Naive thymus-derived CD8-positive, alpha-beta T cell (primary cell): ENCODE measurements around the gene SH3BGRL. TPM values are rescaled to one million over a fixed set of nuclear protein-coding genes. Genes with fewer than 3 reads are reported as not detected.

Experiments
- ATAC-seq, 2 donors: fragments of 150-1000 bp; cut with Tn5 transposase in 1 of 2; sonication (Bioruptor Pico), chemical (Tn5 transposase) in 1 of 2; 1 replicate in 1 of 2; 2 replicates in 1 of 2; pipeline ENCODE4 v1.10.0; 2021; ENCODE audit warnings: mild to moderate bottlenecking in 2 of 2, moderate library complexity in 2 of 2
- POLR2A ChIA-PET: fragments of 350-600 bp; sonication (Branson Sonifier 250); formaldehyde crosslinking; loops from one replicate; lab custom pipeline; 2021; ENCODE audit warnings: antibody characterized with exemption; lab: Charles Lee
- DNase-seq, 10 donors: peaks; one replicate each; pipeline versions ENCODE4 v3.0.0 to v3.0.0-alpha.2; 2020 to 2022
- H3K27ac Mint-ChIP-seq, 10 donors: one replicate each; pipeline ENCODE4 v1.8.0; 2020 to 2022; ENCODE audit warnings: mild to moderate bottlenecking in 10 of 10, mixed read lengths in 10 of 10, moderate library complexity in 4 of 10, inconsistent platforms in 1 of 10
- H3K27me3 Mint-ChIP-seq, 5 donors: one replicate each; pipeline ENCODE4 v1.8.0; 2021 to 2022; ENCODE audit warnings: mixed read lengths in 5 of 5
- H3K36me3 Mint-ChIP-seq, 3 donors: one replicate each; pipeline ENCODE4 v1.8.0; 2020 to 2022; ENCODE audit warnings: mixed read lengths in 3 of 3, mild to moderate bottlenecking in 2 of 3, inconsistent platforms in 1 of 3
- H3K4me1 Mint-ChIP-seq, 4 donors: one replicate each; pipeline ENCODE4 v1.8.0; 2021 to 2022; ENCODE audit warnings: mixed read lengths in 4 of 4
- H3K4me3 Mint-ChIP-seq, 10 donors: one replicate each; pipeline ENCODE4 v1.8.0; 2020 to 2022; ENCODE audit warnings: mild to moderate bottlenecking in 10 of 10, mixed read lengths in 10 of 10, moderate library complexity in 6 of 10, inconsistent platforms in 1 of 10
- H3K9me3 Mint-ChIP-seq, 9 donors: one replicate each; pipeline ENCODE4 v1.8.0; 2020 to 2022; ENCODE audit warnings: mixed read lengths in 9 of 9, mild to moderate bottlenecking in 3 of 9, inconsistent platforms in 1 of 9, moderate library complexity in 1 of 9
- polyA plus RNA-seq, 3 donors: library from polyadenylated mRNA; unstranded; fragments of 300-500 nt; fragmentation: Illumina TruSeq; gene quantifications; one replicate each; pipeline ENCODE4 v1.2.3, GENCODE V29; 2021
- total RNA-seq, 8 experiments: library from RNA in 2 of 8; stranded (reverse) in 2 of 8; gene quantifications; one replicate each; pipeline ENCODE4 v1.2.3 and lab custom pipeline; 2021 to 2026

The SH3BGRL gene
- total and polyA plus RNA-seq, 5 experiments from 2014 or later, result 68.8 to 206 (median 155) TPM

DNA sequence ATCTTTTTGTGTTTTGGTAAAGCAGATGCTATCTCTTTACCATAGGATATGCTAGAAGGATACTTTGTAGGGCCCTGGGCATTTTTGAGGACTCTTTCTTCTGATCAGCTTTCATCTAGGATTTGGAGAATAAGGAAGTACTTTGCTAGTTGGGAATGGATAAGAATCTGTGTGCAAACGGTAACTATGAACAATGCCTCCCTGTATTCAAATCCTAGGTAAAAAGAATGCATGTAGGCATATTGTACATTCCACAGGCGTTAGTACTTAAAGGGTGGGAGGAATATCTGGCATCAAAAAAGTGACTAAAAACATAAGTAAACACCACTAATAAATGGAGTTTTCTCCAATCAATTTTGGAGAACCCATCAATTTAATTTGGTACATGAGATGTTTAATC lies 59.7 kb downstream of the SH3BGRL start:
- Mint-ChIP-seq H3K4me3 (no peak overlapping the region), H3K27ac (no peak overlapping the region), H3K9me3 (peaks cover 0 to 3% (median 0%) of the 10 kb centered on the region in 9 donors), H3K27me3 (no peaks in the 10 kb centered on the region), H3K4me1 (peaks cover 10 to 54% (median 46%) of the 10 kb centered on the region in 4 donors), H3K36me3 (peaks cover 0 to 13% (median 0%) of the 10 kb centered on the region in 3 donors)
- POLR2A ChIA-PET, result no interaction called here
- ATAC-seq (no peak), DNase-seq (no peak)

DNA sequence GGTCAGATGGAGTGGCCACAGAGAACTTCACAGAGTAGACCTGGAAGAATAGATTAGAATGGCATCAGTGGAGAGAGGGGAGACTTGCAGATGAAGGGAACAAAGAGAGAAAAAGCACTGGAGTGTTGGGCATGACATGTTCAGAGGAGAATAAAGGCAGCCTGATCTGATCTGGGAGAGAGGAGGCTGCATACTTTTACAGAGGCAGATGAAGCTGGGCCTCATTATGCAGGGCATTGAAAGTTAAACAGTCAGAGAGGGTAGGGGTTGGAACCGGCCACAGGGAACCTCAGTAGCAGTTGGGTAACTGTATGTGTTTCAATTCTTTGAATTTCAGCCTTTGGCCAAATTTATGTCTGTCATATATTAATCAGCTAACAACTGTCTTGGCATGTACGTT lies 61.2 kb downstream of the SH3BGRL start:
- POLR2A ChIA-PET, result interaction anchor here (1.0 kb wide), 1 partner anchor 61 kb away, joined by 3 read pairs; no protein-coding TSS in a partner anchor
- Mint-ChIP-seq H3K36me3 (peaks cover under 1 to 13% (median 6%) of the 10 kb centered on the region in 3 donors), H3K4me3 (peak overlapping the region in 1 of 10 donors; percentile 36), H3K9me3 (peaks cover 0 to 9% (median 0%) of the 10 kb centered on the region in 9 donors), H3K27me3 (no peaks in the 10 kb centered on the region), H3K27ac (peak overlapping the region in 2 of 10 donors; percentile 9 to 60), H3K4me1 (peaks cover 11 to 61% (median 56%) of the 10 kb centered on the region in 4 donors)
- DNase-seq (no peak), ATAC-seq (no peak)

- no peak for DNase-seq
- Mint-ChIP-seq H3K27me3 (no peaks in the 10 kb centered on the region), H3K4me1 (peaks cover 0 to 5% (median 1%) of the 10 kb centered on the region in 4 donors), H3K9me3 (peaks cover 0 to 18% (median 0%) of the 10 kb centered on the region in 9 donors), H3K4me3 (no peak overlapping the region), H3K36me3 (peaks cover 18 to 58% (median 46%) of the 10 kb centered on the region in 3 donors), H3K27ac (no peak overlapping the region)
- POLR2A ChIA-PET, result no interaction called here
- ATAC-seq, result no peak
Observed at GRCh38 chrX:81278616-81279015, 76.7 kb downstream of the SH3BGRL start.

- POLR2A ChIA-PET, result no interaction called here
- peaks cover 0 to 27% (median 8%) of the 10 kb centered on the region in 9 donors for H3K9me3 Mint-ChIP-seq
- no peaks in the 10 kb centered on the region for H3K27me3 Mint-ChIP-seq
- peaks cover 32 to 65% (median 57%) of the 10 kb centered on the region in 3 donors for H3K36me3 Mint-ChIP-seq
- H3K4me3 Mint-ChIP-seq, result no peak overlapping the region
- no peak for DNase-seq
- no peak for ATAC-seq
- H3K27ac Mint-ChIP-seq, result no peak overlapping the region
- H3K4me1 Mint-ChIP-seq, result peaks cover 0 to 4% (median under 1%) of the 10 kb centered on the region in 4 donors
Observed at GRCh38 chrX:81280148-81280547, 78.2 kb downstream of the SH3BGRL start.

- H3K27me3 Mint-ChIP-seq, result no peaks in the 10 kb centered on the region
- H3K27ac Mint-ChIP-seq, result no peak overlapping the region
- ATAC-seq, result no peak
- H3K9me3 Mint-ChIP-seq, result peaks cover 0 to 60% (median 20%) of the 10 kb centered on the region in 9 donors
- POLR2A ChIA-PET, result no interaction called here
- H3K36me3 Mint-ChIP-seq, result peaks cover 33 to 50% (median 49%) of the 10 kb centered on the region in 3 donors
- no peaks in the 10 kb centered on the region for H3K4me1 Mint-ChIP-seq
- H3K4me3 Mint-ChIP-seq, result no peak overlapping the region
- no peak for DNase-seq
Observed at GRCh38 chrX:81286075-81286474, 84.2 kb downstream of the SH3BGRL start.

DNA sequence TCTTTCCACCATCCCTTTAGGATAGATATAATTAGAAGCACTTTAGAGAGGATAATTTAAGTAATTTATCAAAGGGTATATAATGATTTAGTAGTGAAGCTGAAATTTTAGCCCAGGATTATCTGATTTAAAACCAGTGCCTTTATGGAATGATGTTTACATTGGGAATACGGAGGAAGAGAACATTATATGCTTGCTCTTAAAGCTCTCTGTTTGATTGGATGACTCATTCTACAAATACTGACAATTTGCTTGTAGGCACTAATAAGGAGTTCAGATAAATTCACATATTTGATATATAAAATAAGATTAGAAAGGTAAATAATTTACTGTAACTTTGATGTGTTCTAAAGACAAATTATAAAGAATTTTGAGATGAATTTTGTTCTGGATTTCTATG lies 84.7 kb downstream of the SH3BGRL start:
- Mint-ChIP-seq H3K9me3 (peaks cover 0 to 59% (median 20%) of the 10 kb centered on the region in 9 donors), H3K27me3 (no peaks in the 10 kb centered on the region), H3K27ac (no peak overlapping the region), H3K36me3 (peaks cover 33 to 48% (median 48%) of the 10 kb centered on the region in 3 donors), H3K4me1 (no peaks in the 10 kb centered on the region), H3K4me3 (no peak overlapping the region)
- no peak for DNase-seq
- POLR2A ChIA-PET, result no interaction called here
- ATAC-seq, result no peak

DNA sequence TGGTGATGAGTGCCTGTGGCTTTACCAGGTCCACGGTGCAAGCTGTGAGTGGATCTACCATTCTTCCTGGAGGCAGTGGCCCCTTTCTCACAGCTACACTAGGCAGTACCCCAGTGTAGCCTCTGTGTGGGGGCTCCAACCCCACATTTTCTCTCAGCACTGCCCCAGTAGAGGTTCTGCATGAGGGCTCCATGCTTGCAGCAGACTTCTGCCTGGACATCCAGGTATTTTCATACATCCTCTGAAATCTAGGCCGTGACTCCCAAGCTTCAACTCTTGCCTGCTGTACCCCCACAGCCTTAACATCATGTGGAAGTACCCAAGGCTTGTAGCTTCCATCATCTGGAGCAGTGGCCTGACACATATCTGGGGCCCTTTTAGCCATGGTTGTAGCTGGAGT lies 90.1 kb downstream of the SH3BGRL start:
- Mint-ChIP-seq H3K9me3 (peaks cover 0 to 66% (median 14%) of the 10 kb centered on the region in 9 donors), H3K36me3 (peaks cover 40 to 74% (median 64%) of the 10 kb centered on the region in 3 donors), H3K27ac (no peak overlapping the region), H3K4me1 (peaks cover 0 to 5% (median 3%) of the 10 kb centered on the region in 4 donors), H3K27me3 (no peaks in the 10 kb centered on the region), H3K4me3 (no peak overlapping the region)
- ATAC-seq (no peak), DNase-seq (no peak)
- POLR2A ChIA-PET, result no interaction called here

- Mint-ChIP-seq H3K27me3 (no peaks in the 10 kb centered on the region), H3K4me3 (no peak overlapping the region), H3K4me1 (peaks cover 0 to 5% (median 3%) of the 10 kb centered on the region in 4 donors), H3K9me3 (peaks cover 0 to 58% (median 11%) of the 10 kb centered on the region in 9 donors), H3K36me3 (peaks cover 33 to 76% (median 60%) of the 10 kb centered on the region in 3 donors), H3K27ac (no peak overlapping the region)
- DNase-seq, result no peak
- ATAC-seq, result no peak
- POLR2A ChIA-PET, result no interaction called here
Observed at GRCh38 chrX:81294101-81294500, 92.2 kb downstream of the SH3BGRL start.

- DNase-seq, result no peak
- H3K4me1 Mint-ChIP-seq, result peaks cover 4 to 6% (median 5%) of the 10 kb centered on the region in 4 donors
- POLR2A ChIA-PET, result no interaction called here
- H3K4me3 Mint-ChIP-seq, result no peak overlapping the region
- H3K36me3 Mint-ChIP-seq, result peaks cover 0 to 42% (median 13%) of the 10 kb centered on the region in 3 donors
- no peak overlapping the region for H3K27ac Mint-ChIP-seq
- H3K27me3 Mint-ChIP-seq, result no peaks in the 10 kb centered on the region
- no peak for ATAC-seq
- H3K9me3 Mint-ChIP-seq, result no peaks in the 10 kb centered on the region
Observed at GRCh38 chrX:81301877-81302276, 100.0 kb downstream of the SH3BGRL start.

- Mint-ChIP-seq H3K4me3 (no peak overlapping the region), H3K36me3 (peaks cover 0 to 30% (median 5%) of the 10 kb centered on the region in 3 donors), H3K4me1 (peaks cover 4 to 6% (median 5%) of the 10 kb centered on the region in 4 donors), H3K27me3 (no peaks in the 10 kb centered on the region), H3K9me3 (no peaks in the 10 kb centered on the region), H3K27ac (no peak overlapping the region)
- POLR2A ChIA-PET, result no interaction called here
- DNase-seq (no peak), ATAC-seq (no peak)
Observed at GRCh38 chrX:81304563-81304962, 102.7 kb downstream of the SH3BGRL start.

- no peaks in the 10 kb centered on the region for H3K27me3 Mint-ChIP-seq
- no peak for ATAC-seq
- H3K27ac Mint-ChIP-seq, result no peak overlapping the region
- POLR2A ChIA-PET, result no interaction called here
- no peak overlapping the region for H3K4me3 Mint-ChIP-seq
- peaks cover 4 to 6% (median 5%) of the 10 kb centered on the region in 4 donors for H3K4me1 Mint-ChIP-seq
- DNase-seq, result no peak
- H3K9me3 Mint-ChIP-seq, result no peaks in the 10 kb centered on the region
- peaks cover 0 to 26% (median 5%) of the 10 kb centered on the region in 3 donors for H3K36me3 Mint-ChIP-seq
Observed at GRCh38 chrX:81305240-81305639, 103.3 kb downstream of the SH3BGRL start.

DNA sequence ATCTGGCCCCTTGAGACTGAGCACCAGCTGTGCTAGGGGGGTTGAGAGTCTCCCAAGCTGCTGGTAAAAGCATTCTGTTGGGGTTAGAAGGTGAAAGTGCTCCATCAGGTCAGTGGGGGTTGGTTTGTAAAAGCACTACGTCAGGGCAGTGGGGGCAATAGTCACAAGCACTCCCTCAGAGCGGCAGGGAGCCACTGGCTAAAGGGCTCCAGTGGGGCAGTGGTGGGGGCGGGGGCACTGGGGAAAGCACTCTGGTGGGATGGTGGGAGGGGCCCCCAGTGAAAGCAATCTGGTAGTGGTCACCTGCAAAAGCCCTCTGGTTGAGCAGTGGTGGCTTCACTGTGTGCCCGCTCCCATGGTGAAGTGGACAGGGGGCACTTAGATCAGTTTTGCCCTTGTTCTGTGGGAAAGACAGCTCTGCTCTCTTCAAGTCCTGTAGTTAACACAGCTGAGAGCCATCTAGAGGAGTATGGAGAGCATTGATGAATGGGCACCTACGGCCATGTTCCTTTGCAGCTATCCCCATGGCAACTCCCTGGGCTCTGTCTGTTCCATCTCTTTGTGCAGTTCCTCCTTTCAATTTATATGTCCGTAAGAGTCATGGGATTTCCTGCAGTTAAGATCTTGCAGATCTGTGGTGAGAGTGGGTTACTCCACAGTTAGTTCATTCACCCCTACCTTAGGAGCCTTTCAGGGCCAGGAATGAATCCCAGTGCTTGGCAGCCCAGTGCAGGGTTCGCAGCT lies 106.4 kb downstream of the SH3BGRL start:
- H3K36me3 Mint-ChIP-seq, result peaks cover 4 to 33% (median 14%) of the 10 kb centered on the region in 3 donors
- peaks cover 0 to 3% (median 0%) of the 10 kb centered on the region in 9 donors for H3K9me3 Mint-ChIP-seq
- DNase-seq, result no peak
- peaks cover 4 to 11% (median 9%) of the 10 kb centered on the region in 4 donors for H3K4me1 Mint-ChIP-seq
- POLR2A ChIA-PET, result no interaction called here
- H3K27me3 Mint-ChIP-seq, result no peaks in the 10 kb centered on the region
- H3K27ac Mint-ChIP-seq, result peak overlapping the region in 2 of 10 donors; percentile 12 to 29
- H3K4me3 Mint-ChIP-seq, result no peak overlapping the region
- no peak for ATAC-seq

GRCh38 chrX:81316163-81316562 lies 114.3 kb downstream of the SH3BGRL start:
- Mint-ChIP-seq H3K27ac (no peak overlapping the region), H3K9me3 (peaks cover 0 to 3% (median 0%) of the 10 kb centered on the region in 9 donors), H3K4me3 (no peak overlapping the region), H3K4me1 (peaks cover 5 to 12% (median 7%) of the 10 kb centered on the region in 4 donors), H3K36me3 (peaks cover 34 to 50% (median 37%) of the 10 kb centered on the region in 3 donors), H3K27me3 (no peaks in the 10 kb centered on the region)
- DNase-seq, result no peak
- POLR2A ChIA-PET, result no interaction called here
- ATAC-seq, result no peak
